ENCODE data around the gene RFT1. TPM values are rescaled to one million over a fixed set of nuclear protein-coding genes. Genes with fewer than 3 reads are reported as not detected.

Gene RFT1
- total RNA-seq, 1 experiment from 2014 or later = 33.6 TPM

GRCh38 chr3:53157974-53158580, 27.8 kb upstream of the RFT1 start:
- CTCF ChIA-PET = no interaction called here
- POLR2A ChIA-PET = no interaction called here

GRCh38 chr3:53156368-53156834, 26.2 kb upstream of the RFT1 start:
- H3K4me1 ChIP-seq (ENCODE audit: control insufficient read depth in 1 of 2, insufficient read depth in 2 of 2, low read length in 2 of 2) = peaks cover 41 to 53% of the 10 kb centered on the region in 2 experiments
- no peak overlapping the region for H3K4me3 ChIP-seq (replicated peaks in 1 of 2; ENCODE audit: low read depth in 1 of 2, low read length in 2 of 2)
- H4K20me1 ChIP-seq (ENCODE audit: insufficient read depth) = no peaks in the 10 kb centered on the region
- intact Hi-C loops (cut with micrococcal nuclease) = no loop called here
- H3K79me2 ChIP-seq (ENCODE audit: insufficient read depth, low read length) = peaks cover 1% of the 10 kb centered on the region; the same call in 1 of the 2 replicates
- H3K9me2 ChIP-seq (ENCODE audit: insufficient read depth) = no peaks in the 10 kb centered on the region
- POLR2A ChIA-PET = no interaction called here
- H3K4me2 ChIP-seq (ENCODE audit: low read length) = no peak overlapping the region
- RAD21 ChIA-PET (ENCODE audit: low non-redundant PET in 1 of 2, low total read pairs in 2 of 2, uncharacterized antibody in 2 of 2, unreplicated experiment in 2 of 2) = no interaction called here
- no peak for ATAC-seq
- DNase-seq (ENCODE audit: low read depth, low spot score) = no peak
- no TSS peak for BruUV-seq (replicated peaks)
- H3K36me3 ChIP-seq (ENCODE audit: control insufficient read depth in 1 of 2, insufficient read depth in 2 of 2, low read length in 2 of 2) = no peaks in the 10 kb centered on the region
- no peaks in the 10 kb centered on the region for H3K27me3 ChIP-seq (ENCODE audit: insufficient read depth, low read length)
- no peaks in the 10 kb centered on the region for H3K9me3 ChIP-seq (ENCODE audit: control insufficient read depth in 1 of 2, insufficient read depth in 1 of 2, low read depth in 1 of 2, low read length in 2 of 2)
- H3K9ac ChIP-seq (ENCODE audit: low read length) = no peak overlapping the region
- H3K27ac ChIP-seq (ENCODE audit: low read depth, low read length) = no peak overlapping the region; the same call in 1 of the 2 replicates
- H2AFZ ChIP-seq (ENCODE audit: low read depth, low read length, poor library complexity, severe bottlenecking) = no peak overlapping the region
- TF ChIP-seq REST (IDR thresholded peaks at IDR 0.05; ENCODE audit: low read depth) = no peak
- CTCF ChIA-PET = no interaction called here

More at GRCh38 chr3:53157974-53158580, 27.8 kb upstream of the RFT1 start:
- DNase-seq (ENCODE audit: low read depth, low spot score) = no peak
- ATAC-seq = no peak
- no TSS peak for BruUV-seq (replicated peaks)
- RAD21 ChIA-PET (ENCODE audit: low non-redundant PET in 1 of 2, low total read pairs in 2 of 2, uncharacterized antibody in 2 of 2, unreplicated experiment in 2 of 2) = no interaction called here
- no peak overlapping the region for H3K27ac ChIP-seq (ENCODE audit: low read depth, low read length)
- no peak overlapping the region for H2AFZ ChIP-seq (ENCODE audit: low read depth, low read length, poor library complexity, severe bottlenecking)
- H3K36me3 ChIP-seq (ENCODE audit: control insufficient read depth in 1 of 2, insufficient read depth in 2 of 2, low read length in 2 of 2) = no peaks in the 10 kb centered on the region
- no peaks in the 10 kb centered on the region for H3K9me3 ChIP-seq (ENCODE audit: control insufficient read depth in 1 of 2, insufficient read depth in 1 of 2, low read depth in 1 of 2, low read length in 2 of 2)
- H4K20me1 ChIP-seq (ENCODE audit: insufficient read depth) = no peaks in the 10 kb centered on the region
- H3K4me3 ChIP-seq (replicated peaks in 1 of 2; ENCODE audit: low read depth in 1 of 2, low read length in 2 of 2) = no peak overlapping the region
- H3K4me2 ChIP-seq (ENCODE audit: low read length) = no peak overlapping the region
- peaks cover 51 to 65% of the 10 kb centered on the region in 2 experiments for H3K4me1 ChIP-seq (ENCODE audit: control insufficient read depth in 1 of 2, insufficient read depth in 2 of 2, low read length in 2 of 2)
- no peaks in the 10 kb centered on the region for H3K9me2 ChIP-seq (ENCODE audit: insufficient read depth)
- no peaks in the 10 kb centered on the region for H3K27me3 ChIP-seq (ENCODE audit: insufficient read depth, low read length)
- H3K9ac ChIP-seq (ENCODE audit: low read length) = no peak overlapping the region
- intact Hi-C loops (cut with micrococcal nuclease) = no loop called here
- peaks cover 15% of the 10 kb centered on the region; the same call in 1 of the 2 replicates for H3K79me2 ChIP-seq (ENCODE audit: insufficient read depth, low read length)
- TF ChIP-seq POLR2AphosphoS5 (IDR thresholded peaks at IDR 0.05; ENCODE audit: low read depth, low read length) (no peak), JUND (IDR thresholded peaks at IDR 0.05) (no peak)
